K562 (cell line): Measurements from ENCODE around the gene ELP5. TPM values are rescaled to one million over a fixed set of nuclear protein-coding genes. Genes with fewer than 3 reads are reported as not detected.
A peak's percentile ranks its signal among the peaks of the same experiment; 100 is the strongest.

Experiments
- EP400 ChIP-seq: fragments of 450-650 bp; IDR thresholded peaks from 2 replicates; pipeline ENCODE4 v1.6.1; 2017; ENCODE audit warnings: antibody characterized with exemption, mild to moderate bottlenecking, moderate library complexity
- HDAC6 ChIP-seq: IDR thresholded peaks from 2 replicates; pipeline ENCODE4 v1.6.1; 2012; ENCODE audit warnings: low read depth, mild to moderate bottlenecking, control low read depth, inconsistent platforms, low read length, moderate library complexity
- MED1 ChIP-seq: sonication (generic); formaldehyde crosslinking; IDR thresholded peaks from 2 replicates; pipeline ENCODE4 v1.8.1; 2023; ENCODE audit warnings: missing genetic modification reagents, borderline replicate concordance
- NFRKB ChIP-seq: fragments of 450-650 bp; IDR thresholded peaks from 2 replicates; pipeline ENCODE4 v1.6.1; 2016; ENCODE audit warnings: low read depth
- POLR2A ChIP-seq: fragments of 450-650 bp; conservative IDR thresholded peaks from 2 replicates; pipeline ENCODE4 v1.6.1; 2016
- RBM14 ChIP-seq: fragments of 200-400 bp; formaldehyde crosslinking; IDR thresholded peaks from 2 replicates; pipeline ENCODE4 v1.6.1; 2018; ENCODE audit warnings: low read depth, mild to moderate bottlenecking, low read length, moderate library complexity, borderline replicate concordance; ENCODE audit not compliant: insufficient read depth
- SMC3 ChIP-seq: conservative IDR thresholded peaks from 2 replicates; pipeline ENCODE4 v1.6.1; 2011; ENCODE audit warnings: low read depth, low read length, improper control_type of control experiment; ENCODE audit not compliant: insufficient read depth
- TARDBP ChIP-seq: fragments of 450-650 bp; IDR thresholded peaks from 2 replicates; pipeline ENCODE4 v1.6.1; 2016
- ZNF282 ChIP-seq: sonication (generic); formaldehyde crosslinking; IDR thresholded peaks from 2 replicates; pipeline ENCODE4 v1.8.1; 2023; ENCODE audit warnings: missing genetic modification reagents
- ZNF75A ChIP-seq: fragments of 450-650 bp; formaldehyde crosslinking; IDR thresholded peaks from 2 replicates; pipeline ENCODE4 v1.4.0; 2020; ENCODE audit warnings: mild to moderate bottlenecking
- polyA plus RNA-seq, 8 experiments: library from polyadenylated mRNA; depleted of rRNA in 4 of 8; stranded (reverse) in 5 of 8; unstranded in 3 of 8; fragments of >200 nt; fragmentation: Nextera tagmentation in 2 of 8; fragmentation: Illumina TruSeq in 1 of 8; extraction: Ambion mirVana in 2 of 8; extraction: Trizol in 1 of 8; gene quantifications; 2 replicates each; pipeline versions ENCODE4 v1.2.1 to v1.2.3, GENCODE V29; 2011 to 2014; ENCODE audit warnings: inconsistent platforms in 1 of 8, missing spikeins in 1 of 8
- total RNA-seq, 7 experiments: library from RNA; depleted of rRNA in 6 of 7; stranded (reverse); fragments of >200 nt in 6 of 7; fragmentation: Illumina TruSeq in 2 of 7; extraction: Trizol in 2 of 7; gene quantifications; 2 replicates each; pipeline versions ENCODE4 v1.2.1 to v1.2.3, GENCODE V29; 2011 to 2021; ENCODE audit warnings: low replicate concordance in 1 of 7
- TF ChIP-seq, protein P1 (sequence below): fragments of 450-650 bp; formaldehyde crosslinking; IDR thresholded peaks from 2 replicates; pipeline ENCODE4 v1.4.0; 2020; ENCODE audit warnings: mild to moderate bottlenecking, moderate library complexity
- TF ChIP-seq, protein P2 (sequence below), 2 experiments: IDR thresholded peaks; 2 replicates each; pipeline ENCODE4 v1.6.1; 2012; ENCODE audit warnings: improper control_type of control experiment in 2 of 2, low read depth in 2 of 2, low read length in 2 of 2, borderline replicate concordance in 1 of 2
- TF ChIP-seq, protein P3 (sequence below): fragments of 250-450 bp; sonication (Bioruptor Pico); IDR thresholded peaks from 2 replicates; pipeline ENCODE4 v1.4.0; 2020; ENCODE audit warnings: borderline replicate concordance
- TF ChIP-seq, protein P4 (sequence below): fragments of 200-800 bp; sonication (Bioruptor generic); IDR thresholded peaks from 2 replicates; pipeline ENCODE4 v1.6.1; 2016; ENCODE audit warnings: missing genetic modification characterization, missing compliant biosample characterization

Gene ELP5
- total and polyA plus RNA-seq, 9 of the 15 experiments (the other 6 are each of a cell fraction or from before 2014, with no cell fraction given) = 25.7 to 77.9 (median 52.9) TPM

DNA sequence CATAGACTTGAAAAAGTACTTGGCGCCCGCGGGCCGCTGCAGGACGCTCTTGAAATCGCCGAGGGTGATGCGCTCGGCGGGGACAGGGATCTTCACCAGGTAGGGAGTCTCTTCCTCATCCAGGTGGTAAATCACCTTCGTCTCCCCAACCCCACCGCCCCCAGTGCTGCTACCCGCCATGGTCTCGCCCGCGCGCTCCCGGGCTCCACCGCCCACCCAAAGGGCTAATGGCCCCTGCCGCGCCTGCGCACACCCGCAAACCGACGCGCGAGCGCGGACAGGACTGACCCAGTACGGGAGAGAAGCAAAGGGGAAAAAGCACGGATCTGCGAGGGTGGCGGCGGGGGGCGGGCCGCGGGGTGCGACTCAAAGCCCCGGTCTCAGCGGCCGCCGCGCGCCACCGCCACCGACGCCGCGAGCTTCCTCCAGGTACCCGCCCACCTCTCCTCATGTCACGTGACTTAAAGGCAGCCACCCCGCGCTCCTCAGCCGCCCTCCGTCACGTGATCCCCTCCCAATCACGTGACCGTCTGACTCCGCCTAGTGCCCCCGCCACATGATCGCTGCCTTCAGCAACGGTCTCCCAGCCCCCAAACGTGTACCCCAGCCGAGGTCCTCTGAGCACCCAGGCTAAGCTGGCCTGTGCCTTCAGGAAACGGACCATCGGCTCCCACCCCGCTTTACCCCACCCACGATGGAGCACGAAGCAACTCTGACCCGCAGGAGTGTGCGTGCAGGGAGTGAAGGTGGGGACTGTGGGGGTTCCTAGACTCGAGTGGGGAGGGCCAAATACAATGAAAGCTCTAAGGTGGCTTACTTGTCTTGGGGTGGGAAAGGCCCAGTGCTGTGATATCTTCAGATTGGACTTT lies 17.7 kb upstream of the ELP5 start, which contains the start of gene DVL2 (continued):
- TF ChIP-seq RBM14 (no peak), SMC3 (no peak), TARDBP (no peak), MED1 (CRISPR knock-in tag) (no peak), EP400 (peak; percentile 74; the same call in 1 of the 2 replicates), NFRKB (no peak), POLR2A (peak; percentile 86), ZNF75A (CRISPR knock-in tag) (no peak), ZNF282 (CRISPR knock-in tag) (no peak), HDAC6 (no peak)
- TF ChIP-seq, protein P1, sequence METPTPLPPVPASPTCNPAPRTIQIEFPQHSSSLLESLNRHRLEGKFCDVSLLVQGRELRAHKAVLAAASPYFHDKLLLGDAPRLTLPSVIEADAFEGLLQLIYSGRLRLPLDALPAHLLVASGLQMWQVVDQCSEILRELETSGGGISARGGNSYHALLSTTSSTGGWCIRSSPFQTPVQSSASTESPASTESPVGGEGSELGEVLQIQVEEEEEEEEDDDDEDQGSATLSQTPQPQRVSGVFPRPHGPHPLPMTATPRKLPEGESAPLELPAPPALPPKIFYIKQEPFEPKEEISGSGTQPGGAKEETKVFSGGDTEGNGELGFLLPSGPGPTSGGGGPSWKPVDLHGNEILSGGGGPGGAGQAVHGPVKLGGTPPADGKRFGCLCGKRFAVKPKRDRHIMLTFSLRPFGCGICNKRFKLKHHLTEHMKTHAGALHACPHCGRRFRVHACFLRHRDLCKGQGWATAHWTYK (CRISPR knock-in tag) = peak; percentile 91
- TF ChIP-seq, protein P2, sequence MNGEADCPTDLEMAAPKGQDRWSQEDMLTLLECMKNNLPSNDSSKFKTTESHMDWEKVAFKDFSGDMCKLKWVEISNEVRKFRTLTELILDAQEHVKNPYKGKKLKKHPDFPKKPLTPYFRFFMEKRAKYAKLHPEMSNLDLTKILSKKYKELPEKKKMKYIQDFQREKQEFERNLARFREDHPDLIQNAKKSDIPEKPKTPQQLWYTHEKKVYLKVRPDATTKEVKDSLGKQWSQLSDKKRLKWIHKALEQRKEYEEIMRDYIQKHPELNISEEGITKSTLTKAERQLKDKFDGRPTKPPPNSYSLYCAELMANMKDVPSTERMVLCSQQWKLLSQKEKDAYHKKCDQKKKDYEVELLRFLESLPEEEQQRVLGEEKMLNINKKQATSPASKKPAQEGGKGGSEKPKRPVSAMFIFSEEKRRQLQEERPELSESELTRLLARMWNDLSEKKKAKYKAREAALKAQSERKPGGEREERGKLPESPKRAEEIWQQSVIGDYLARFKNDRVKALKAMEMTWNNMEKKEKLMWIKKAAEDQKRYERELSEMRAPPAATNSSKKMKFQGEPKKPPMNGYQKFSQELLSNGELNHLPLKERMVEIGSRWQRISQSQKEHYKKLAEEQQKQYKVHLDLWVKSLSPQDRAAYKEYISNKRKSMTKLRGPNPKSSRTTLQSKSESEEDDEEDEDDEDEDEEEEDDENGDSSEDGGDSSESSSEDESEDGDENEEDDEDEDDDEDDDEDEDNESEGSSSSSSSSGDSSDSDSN (IDR thresholded peaks at IDR 0.05; ENCODE audit: borderline replicate concordance in 1 of 2, low read depth in 2 of 2, low read length in 2 of 2) = no peak
- TF ChIP-seq, protein P3, sequence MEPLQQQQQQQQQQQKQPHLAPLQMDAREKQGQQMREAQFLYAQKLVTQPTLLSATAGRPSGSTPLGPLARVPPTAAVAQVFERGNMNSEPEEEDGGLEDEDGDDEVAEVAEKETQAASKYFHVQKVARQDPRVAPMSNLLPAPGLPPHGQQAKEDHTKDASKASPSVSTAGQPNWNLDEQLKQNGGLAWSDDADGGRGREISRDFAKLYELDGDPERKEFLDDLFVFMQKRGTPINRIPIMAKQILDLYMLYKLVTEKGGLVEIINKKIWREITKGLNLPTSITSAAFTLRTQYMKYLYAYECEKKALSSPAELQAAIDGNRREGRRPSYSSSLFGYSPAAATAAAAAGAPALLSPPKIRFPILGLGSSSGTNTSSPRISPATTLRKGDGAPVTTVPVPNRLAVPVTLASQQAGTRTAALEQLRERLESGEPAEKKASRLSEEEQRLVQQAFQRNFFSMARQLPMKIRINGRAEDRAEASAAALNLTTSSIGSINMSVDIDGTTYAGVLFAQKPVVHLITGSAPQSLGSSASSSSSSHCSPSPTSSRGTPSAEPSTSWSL (CRISPR knock-in tag) = no peak; the same call in 1 of the 2 replicates
- TF ChIP-seq, protein P4, sequence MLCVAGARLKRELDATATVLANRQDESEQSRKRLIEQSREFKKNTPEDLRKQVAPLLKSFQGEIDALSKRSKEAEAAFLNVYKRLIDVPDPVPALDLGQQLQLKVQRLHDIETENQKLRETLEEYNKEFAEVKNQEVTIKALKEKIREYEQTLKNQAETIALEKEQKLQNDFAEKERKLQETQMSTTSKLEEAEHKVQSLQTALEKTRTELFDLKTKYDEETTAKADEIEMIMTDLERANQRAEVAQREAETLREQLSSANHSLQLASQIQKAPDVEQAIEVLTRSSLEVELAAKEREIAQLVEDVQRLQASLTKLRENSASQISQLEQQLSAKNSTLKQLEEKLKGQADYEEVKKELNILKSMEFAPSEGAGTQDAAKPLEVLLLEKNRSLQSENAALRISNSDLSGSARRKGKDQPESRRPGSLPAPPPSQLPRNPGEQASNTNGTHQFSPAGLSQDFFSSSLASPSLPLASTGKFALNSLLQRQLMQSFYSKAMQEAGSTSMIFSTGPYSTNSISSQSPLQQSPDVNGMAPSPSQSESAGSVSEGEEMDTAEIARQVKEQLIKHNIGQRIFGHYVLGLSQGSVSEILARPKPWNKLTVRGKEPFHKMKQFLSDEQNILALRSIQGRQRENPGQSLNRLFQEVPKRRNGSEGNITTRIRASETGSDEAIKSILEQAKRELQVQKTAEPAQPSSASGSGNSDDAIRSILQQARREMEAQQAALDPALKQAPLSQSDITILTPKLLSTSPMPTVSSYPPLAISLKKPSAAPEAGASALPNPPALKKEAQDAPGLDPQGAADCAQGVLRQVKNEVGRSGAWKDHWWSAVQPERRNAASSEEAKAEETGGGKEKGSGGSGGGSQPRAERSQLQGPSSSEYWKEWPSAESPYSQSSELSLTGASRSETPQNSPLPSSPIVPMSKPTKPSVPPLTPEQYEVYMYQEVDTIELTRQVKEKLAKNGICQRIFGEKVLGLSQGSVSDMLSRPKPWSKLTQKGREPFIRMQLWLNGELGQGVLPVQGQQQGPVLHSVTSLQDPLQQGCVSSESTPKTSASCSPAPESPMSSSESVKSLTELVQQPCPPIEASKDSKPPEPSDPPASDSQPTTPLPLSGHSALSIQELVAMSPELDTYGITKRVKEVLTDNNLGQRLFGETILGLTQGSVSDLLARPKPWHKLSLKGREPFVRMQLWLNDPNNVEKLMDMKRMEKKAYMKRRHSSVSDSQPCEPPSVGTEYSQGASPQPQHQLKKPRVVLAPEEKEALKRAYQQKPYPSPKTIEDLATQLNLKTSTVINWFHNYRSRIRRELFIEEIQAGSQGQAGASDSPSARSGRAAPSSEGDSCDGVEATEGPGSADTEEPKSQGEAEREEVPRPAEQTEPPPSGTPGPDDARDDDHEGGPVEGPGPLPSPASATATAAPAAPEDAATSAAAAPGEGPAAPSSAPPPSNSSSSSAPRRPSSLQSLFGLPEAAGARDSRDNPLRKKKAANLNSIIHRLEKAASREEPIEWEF = no peak
